HepG2 (cell line): ENCODE measurements around the gene PRDX2. TPM values are rescaled to one million over a fixed set of nuclear protein-coding genes. Genes with fewer than 3 reads are reported as not detected.

Source experiments
- DDIT3 ChIP-seq: sonication (generic); formaldehyde crosslinking; IDR thresholded peaks from 2 replicates; pipeline ENCODE4 v1.4.0; 2020; ENCODE audit warnings: mild to moderate bottlenecking, missing genetic modification reagents
- FOSL1 ChIP-seq: sonication (generic); formaldehyde crosslinking; IDR thresholded peaks from 2 replicates; pipeline ENCODE4 v1.9.0; 2021; ENCODE audit warnings: missing genetic modification reagents, borderline replicate concordance
- GABPA ChIP-seq, 2 experiments: IDR thresholded peaks; 2 replicates each; pipeline ENCODE4 v1.6.1; 2011 to 2016; ENCODE audit warnings: low read depth in 2 of 2, low read length in 1 of 2, missing biosample characterization in 1 of 2, missing genetic modification characterization in 1 of 2
- HMGXB3 ChIP-seq: sonication (generic); formaldehyde crosslinking; IDR thresholded peaks from 2 replicates; pipeline ENCODE4 v1.4.0; 2020; ENCODE audit warnings: missing genetic modification reagents, borderline replicate concordance
- KDM5B ChIP-seq: sonication (generic); formaldehyde crosslinking; IDR thresholded peaks from 2 replicates; pipeline ENCODE4 v1.4.0; 2020; ENCODE audit warnings: missing genetic modification reagents, mild to moderate bottlenecking, borderline replicate concordance
- KMT2B ChIP-seq: IDR thresholded peaks from 2 replicates; pipeline ENCODE4 v1.6.1; 2016; ENCODE audit warnings: missing genetic modification reagents, missing compliant biosample characterization
- MYNN ChIP-seq: sonication (generic); formaldehyde crosslinking; IDR thresholded peaks from 2 replicates; pipeline ENCODE4 v1.4.0; 2020; ENCODE audit warnings: mild to moderate bottlenecking, low read depth, missing genetic modification reagents
- NR0B2 ChIP-seq: sonication (generic); formaldehyde crosslinking; IDR thresholded peaks from 2 replicates; pipeline ENCODE4 v1.4.0; 2020; ENCODE audit warnings: mild to moderate bottlenecking, missing genetic modification reagents
- PHB2 ChIP-seq: fragments of 450-650 bp; IDR thresholded peaks from 2 replicates; pipeline ENCODE4 v1.6.1; 2018; ENCODE audit not compliant: partially characterized antibody
- TBX2 ChIP-seq: sonication (generic); formaldehyde crosslinking; IDR thresholded peaks from 2 replicates; pipeline ENCODE4 v1.5.0; 2020; ENCODE audit warnings: missing genetic modification reagents, mild to moderate bottlenecking, borderline replicate concordance
- THAP9 ChIP-seq: sonication (generic); formaldehyde crosslinking; IDR thresholded peaks from 2 replicates; pipeline ENCODE4; 2020; ENCODE audit warnings: missing genetic modification reagents, mild to moderate bottlenecking, borderline replicate concordance
- ZBTB37 ChIP-seq: sonication (generic); formaldehyde crosslinking; IDR thresholded peaks from 2 replicates; pipeline ENCODE4 v1.4.0; 2020; ENCODE audit warnings: mild to moderate bottlenecking, missing genetic modification reagents
- ZNF563 ChIP-seq: sonication (generic); formaldehyde crosslinking; IDR thresholded peaks from 2 replicates; pipeline ENCODE4 v1.8.0; 2022; ENCODE audit warnings: mild to moderate bottlenecking, moderate library complexity, missing genetic modification reagents
- ZNF660 ChIP-seq: sonication (generic); formaldehyde crosslinking; IDR thresholded peaks from 2 replicates; pipeline ENCODE4 v1.5.1; 2020; ENCODE audit warnings: mild to moderate bottlenecking, low read depth, missing genetic modification reagents, borderline replicate concordance
- ZNF720 ChIP-seq: sonication (generic); formaldehyde crosslinking; IDR thresholded peaks from 2 replicates; pipeline ENCODE4 v1.4.0; 2020; ENCODE audit warnings: missing genetic modification reagents
- polyA plus RNA-seq, 8 experiments: library from polyadenylated mRNA; depleted of rRNA in 3 of 8; stranded (reverse) in 7 of 8; unstranded in 1 of 8; fragments of >200 nt; fragmentation: Illumina TruSeq in 4 of 8; extraction: Trizol in 4 of 8; gene quantifications; 2 replicates each; pipeline versions ENCODE4 v1.2.1 to v1.2.3, GENCODE V29; 2011 to 2016; ENCODE audit warnings: low read depth in 4 of 8, missing spikeins in 1 of 8, mixed read lengths in 1 of 8; ENCODE audit not compliant: insufficient read depth in 1 of 8
- total RNA-seq, 5 experiments: library from RNA; depleted of rRNA; stranded (reverse); fragments of >200 nt; fragmentation: Illumina TruSeq; extraction: Trizol; gene quantifications; 2 replicates each; pipeline ENCODE4 v1.2.3, GENCODE V29; 2016; ENCODE audit warnings: low read depth in 1 of 5

PRDX2 gene
- total and polyA plus RNA-seq, 2 of the 13 experiments (the other 11 are each of a cell fraction or from before 2014, with no cell fraction given), result 218 to 381 TPM

GRCh38 chr19:12782424-12783290 lies 18.9 kb downstream of the PRDX2 start (continued):
- no peak for TF ChIP-seq ZBTB37 (CRISPR knock-in tag)
- TF ChIP-seq MYNN (CRISPR knock-in tag), result no peak
- TF ChIP-seq THAP9 (CRISPR knock-in tag), result no peak
- TF ChIP-seq ZNF563 (CRISPR knock-in tag), result peak; percentile 23; the same call in 1 of the 2 replicates
- TF ChIP-seq ZNF720 (CRISPR knock-in tag), result no peak
- TF ChIP-seq KMT2B (CRISPR knock-in tag), result no peak
- peak; percentile 17; the same call in 1 of the 2 replicates for TF ChIP-seq NR0B2 (CRISPR knock-in tag)
- no peak for TF ChIP-seq ZNF660 (CRISPR knock-in tag)
- TF ChIP-seq KDM5B (CRISPR knock-in tag), result peak; percentile 65; the same call in 1 of the 2 replicates
- TF ChIP-seq PHB2, result no peak
- no peak for TF ChIP-seq GABPA (IDR thresholded peaks at IDR 0.05; ENCODE audit: low read depth, low read length)
- no peak for TF ChIP-seq GABPA (CRISPR knock-in tag; IDR thresholded peaks at IDR 0.05; ENCODE audit: low read depth)
- peak; percentile 64; the same call in 1 of the 2 replicates for TF ChIP-seq TBX2
- TF ChIP-seq FOSL1 (CRISPR knock-in tag), result no peak
- TF ChIP-seq DDIT3 (CRISPR knock-in tag), result no peak
- no peak for TF ChIP-seq HMGXB3 (CRISPR knock-in tag)
